ENCODE measurements around the gene EDAR. TPM values are rescaled to one million over a fixed set of nuclear protein-coding genes. Genes with fewer than 3 reads are reported as not detected.

The EDAR gene
- total and polyA plus RNA-seq, 2 of the 8 experiments (the other 6 are each of a cell fraction or from before 2014, with no cell fraction given), result not detected

- Histone ChIP-seq H2BK120ac (replicated peaks; ENCODE audit: low read depth, low read length) (no peak overlapping the region), H4K20me1 (replicated peaks in 1 of 2; ENCODE audit: control insufficient read depth in 1 of 2, insufficient read depth in 2 of 2, low read length in 2 of 2) (no peaks in the 10 kb centered on the region), H3K18ac (ENCODE audit: extremely low read depth, low read length) (no peak overlapping the region), H3K9me3 (ENCODE audit: insufficient read depth in 2 of 2, low read depth in 1 of 2, low read length in 1 of 2) (no peaks in the 10 kb centered on the region), H4K5ac (ENCODE audit: insufficient read length, low read depth, low read length) (no peak overlapping the region), H2BK15ac (ENCODE audit: low read length) (no peak overlapping the region), H2BK20ac (ENCODE audit: low read length) (no peak overlapping the region), H3K79me2 (ENCODE audit: control insufficient read depth in 1 of 2, insufficient read depth in 2 of 2, low read length in 2 of 2) (no peaks in the 10 kb centered on the region), H3K79me1 (ENCODE audit: low read depth, low read length) (no peaks in the 10 kb centered on the region), H3K14ac (ENCODE audit: insufficient read length) (no peak overlapping the region), H3K23me2 (ENCODE audit: low read depth, low read length) (peaks cover 4% of the 10 kb centered on the region; the same call in 1 of the 2 replicates), H3K4me3 (ENCODE audit: extremely low read depth in 1 of 4, insufficient read depth in 2 of 4, low read depth in 3 of 4, low read length in 4 of 4) (no peak overlapping the region), H2AK5ac (ENCODE audit: low read depth, low read length) (no peak overlapping the region), H2AFZ (ENCODE audit: low read length) (no peak overlapping the region), H3K56ac (replicated peaks; ENCODE audit: insufficient read length, low read depth, low read length) (no peak overlapping the region), H3K9ac (replicated peaks in 1 of 4; ENCODE audit: extremely low read depth in 1 of 4, low read depth in 3 of 4, low read length in 3 of 4) (no peak overlapping the region), H3K4me1 (replicated peaks in 1 of 4; ENCODE audit: control insufficient read depth in 3 of 4, insufficient read depth in 4 of 4, low read length in 3 of 4) (peaks cover 4 to 15% (median 11%) of the 10 kb centered on the region in 4 experiments), H3K36me3 (ENCODE audit: control insufficient read depth in 2 of 4, insufficient read depth in 4 of 4, low read length in 3 of 4) (no peaks in the 10 kb centered on the region), H3K4ac (replicated peaks; ENCODE audit: insufficient read length, low read depth, low read length) (no peak overlapping the region), H3K27ac (ENCODE audit: low read depth, low read length) (no peak overlapping the region), H4K8ac (ENCODE audit: extremely low read depth, insufficient read depth, low read length) (no peak overlapping the region), H3K23ac (ENCODE audit: insufficient read length) (no peak overlapping the region), H3K27me3 (replicated peaks in 1 of 4; ENCODE audit: control insufficient read depth in 3 of 4, extremely low read depth in 1 of 4, insufficient read depth in 3 of 4, low read length in 3 of 4) (no peaks in the 10 kb centered on the region), H2BK12ac (ENCODE audit: low read depth, low read length) (no peak overlapping the region), H3K4me2 (ENCODE audit: insufficient read depth in 1 of 2, low read depth in 2 of 2, low read length in 2 of 2) (no peak overlapping the region), H2BK5ac (ENCODE audit: low read depth, low read length) (no peak overlapping the region), H4K91ac (replicated peaks; ENCODE audit: insufficient read length, low read length) (no peak overlapping the region)
- TF ChIP-seq SIX5 (IDR thresholded peaks at IDR 0.05; ENCODE audit: low read depth, low read length), result no peak
- TF ChIP-seq CHD1 (IDR thresholded peaks at IDR 0.05; ENCODE audit: low read depth, low read length), result no peak
- no peak for TF ChIP-seq HDAC6 (IDR thresholded peaks at IDR 0.05; ENCODE audit: low read depth, low read length)
- no peak for TF ChIP-seq CHD2 (IDR thresholded peaks at IDR 0.05; ENCODE audit: low read length)
- TF ChIP-seq E2F6 (IDR thresholded peaks at IDR 0.05), result no peak
- no peak for TF ChIP-seq KDM4A (IDR thresholded peaks at IDR 0.05; ENCODE audit: low read depth, low read length, severe bottlenecking)
- TF ChIP-seq EZH2 (IDR thresholded peaks at IDR 0.05; ENCODE audit: low read depth, low read length, severe bottlenecking), result no peak
- TF ChIP-seq ASH2L (IDR thresholded peaks at IDR 0.05; ENCODE audit: low read length), result no peak
- POLR2A ChIA-PET (ENCODE audit: partially characterized antibody), result no interaction called here
- no peak for DNase-seq (ENCODE audit: low read depth in 1 of 2, low spot score in 2 of 2)
- CTCF ChIA-PET (ENCODE audit: partially characterized antibody), result interaction anchor here (1.6 kb wide), 1 partner anchor 51 kb away, joined by 4 read pairs; no protein-coding TSS in a partner anchor
- FAIRE-seq, result no peak
- 82% methylated on average over 7 of the region's 7 CpGs; no CpG with 5 or more reads in 1 of the 2 experiments for WGBS, 2 experiments (ENCODE audit: extremely low coverage in 1 of 2, insufficient coverage in 1 of 2, insufficient read length in 1 of 2, insufficient replicate concordance in 2 of 2, low coverage in 1 of 2, low lambda C conversion rate in 2 of 2, missing lambda C conversion rate in 1 of 2)
Measured at GRCh38 chr2:108934151-108934550, 54.9 kb downstream of the EDAR start.

Data from H1 (cell line).